HEK293 (cell line): ENCODE measurements around the gene MED13L.

Source experiments
- CTCF ChIA-PET: fragments of 350-600 bp; formaldehyde crosslinking; extraction: SDS; loops from one replicate; lab custom pipeline; 2021; ENCODE audit warnings: antibody characterized with exemption; lab: Yijun Ruan, JAX
- POLR2A ChIA-PET: fragments of 300-600 bp; formaldehyde crosslinking; extraction: SDS; loops from one replicate; lab custom pipeline; 2020; ENCODE audit warnings: antibody characterized with exemption, inconsistent platforms; lab: Yijun Ruan, JAX
- H3K27ac ChIP-seq: fragments of 200-500 bp; sonication (Bioruptor generic); 2 replicates; pipeline ENCODE4 v1.5.1; 2014; ENCODE audit warnings: low read depth, low read length, control low read depth, inconsistent platforms; ENCODE audit errors: extremely low read depth
- H3K36me3 ChIP-seq, 2 experiments: fragments of 200-500 bp in 1 of 2; sonication (Bioruptor generic) in 1 of 2; 1 replicate in 1 of 2; 2 replicates in 1 of 2; pipeline ENCODE4 v1.5.1; 2014 to 2017; ENCODE audit warnings: inconsistent platforms in 2 of 2, low read length in 2 of 2; ENCODE audit not compliant: control insufficient read depth in 2 of 2, insufficient read depth in 1 of 2
- H3K4me1 ChIP-seq: fragments of 200-500 bp; sonication (Bioruptor generic); 2 replicates; pipeline ENCODE4 v1.5.1; 2014; ENCODE audit warnings: mild to moderate bottlenecking, low read length, inconsistent platforms; ENCODE audit not compliant: control insufficient read depth, insufficient read depth
- H3K4me3 ChIP-seq: 2 replicates; pipeline ENCODE4 v1.5.1; 2011; ENCODE audit warnings: low read depth, mild to moderate bottlenecking, control low read depth, low read length, moderate library complexity
- H3K9me3 ChIP-seq: fragments of 200-500 bp; sonication (Bioruptor generic); 2 replicates; pipeline ENCODE4 v1.5.1; 2014; ENCODE audit warnings: low read depth, low read length, inconsistent platforms; ENCODE audit not compliant: control insufficient read depth, insufficient read depth
- EGR2 ChIP-seq: fragments of 450-650 bp; formaldehyde crosslinking; IDR thresholded peaks from 2 replicates; pipeline ENCODE4 v1.5.1; 2016; ENCODE audit warnings: low read depth, missing biosample characterization, missing genetic modification characterization
- KLF8 ChIP-seq: fragments of 450-650 bp; formaldehyde crosslinking; IDR thresholded peaks from 2 replicates; pipeline ENCODE4 v1.5.1; 2016; ENCODE audit warnings: missing biosample characterization, missing genetic modification characterization
- REPIN1 ChIP-seq: fragments of 450-650 bp; formaldehyde crosslinking; IDR thresholded peaks from 2 replicates; pipeline ENCODE4 v1.5.1; 2017; ENCODE audit warnings: missing biosample characterization, missing genetic modification characterization, low read depth
- SP7 ChIP-seq: fragments of 450-650 bp; formaldehyde crosslinking; IDR thresholded peaks from 2 replicates; pipeline ENCODE4 v1.5.1; 2016; ENCODE audit warnings: missing biosample characterization, missing genetic modification characterization
- ZFP41 ChIP-seq: fragments of 450-650 bp; formaldehyde crosslinking; IDR thresholded peaks from 2 replicates; pipeline ENCODE4 v1.5.1; 2016; ENCODE audit warnings: missing biosample characterization, missing genetic modification characterization, borderline replicate concordance
- ZNF132 ChIP-seq: fragments of 450-650 bp; formaldehyde crosslinking; IDR thresholded peaks from 2 replicates; pipeline ENCODE4 v1.5.1; 2017; ENCODE audit warnings: missing biosample characterization, missing genetic modification characterization, borderline replicate concordance
- ZNF140 ChIP-seq: fragments of 450-650 bp; formaldehyde crosslinking; IDR thresholded peaks from 2 replicates; pipeline ENCODE4 v1.5.1; 2016; ENCODE audit warnings: missing biosample characterization, missing genetic modification characterization
- ZNF184 ChIP-seq: fragments of 450-650 bp; IDR thresholded peaks from 2 replicates; pipeline ENCODE4 v1.5.1; 2018; ENCODE audit warnings: missing biosample characterization, mild to moderate bottlenecking, missing genetic modification characterization
- ZNF221 ChIP-seq: fragments of 450-650 bp; formaldehyde crosslinking; IDR thresholded peaks from 2 replicates; pipeline ENCODE4 v1.5.1; 2017; ENCODE audit warnings: missing biosample characterization, missing genetic modification characterization, borderline replicate concordance
- ZNF24 ChIP-seq: fragments of 450-650 bp; formaldehyde crosslinking; IDR thresholded peaks from 2 replicates; pipeline ENCODE4 v1.5.1; 2016; ENCODE audit warnings: missing biosample characterization, missing genetic modification characterization
- ZNF280D ChIP-seq: fragments of 450-650 bp; formaldehyde crosslinking; IDR thresholded peaks from 2 replicates; pipeline ENCODE4 v1.5.1; 2016; ENCODE audit warnings: missing biosample characterization, missing genetic modification characterization
- ZNF37A ChIP-seq: fragments of 450-650 bp; IDR thresholded peaks from 2 replicates; pipeline ENCODE4 v1.5.1; 2018; ENCODE audit warnings: missing biosample characterization, missing genetic modification characterization
- ZNF426 ChIP-seq: fragments of 450-650 bp; formaldehyde crosslinking; IDR thresholded peaks from 2 replicates; pipeline ENCODE4 v1.5.1; 2017; ENCODE audit warnings: missing biosample characterization, missing genetic modification characterization, mild to moderate bottlenecking, inconsistent platforms, moderate library complexity
- ZNF449 ChIP-seq: fragments of 450-650 bp; formaldehyde crosslinking; IDR thresholded peaks from 2 replicates; pipeline ENCODE4 v1.5.1; 2017; ENCODE audit warnings: missing biosample characterization, mild to moderate bottlenecking, missing genetic modification characterization, moderate library complexity
- ZNF521 ChIP-seq: fragments of 450-650 bp; formaldehyde crosslinking; IDR thresholded peaks from 2 replicates; pipeline ENCODE4 v1.5.1; 2017; ENCODE audit warnings: missing biosample characterization, mild to moderate bottlenecking, missing genetic modification characterization
- ZNF580 ChIP-seq: fragments of 450-650 bp; formaldehyde crosslinking; IDR thresholded peaks from 2 replicates; pipeline ENCODE4 v1.5.1; 2016; ENCODE audit warnings: missing biosample characterization, missing genetic modification characterization
- ZNF626 ChIP-seq: fragments of 450-650 bp; sonication (Bioruptor Pico); formaldehyde crosslinking; IDR thresholded peaks from 2 replicates; pipeline ENCODE4 v1.5.1; 2018; ENCODE audit warnings: missing biosample characterization, missing genetic modification characterization, inconsistent platforms
- ZNF843 ChIP-seq: fragments of 450-650 bp; formaldehyde crosslinking; IDR thresholded peaks from 2 replicates; pipeline ENCODE4 v1.5.1; 2016; ENCODE audit warnings: missing biosample characterization, missing genetic modification characterization
- TF ChIP-seq, protein P1 (sequence below): fragments of 450-650 bp; formaldehyde crosslinking; IDR thresholded peaks from 2 replicates; pipeline ENCODE4 v1.5.1; 2016; ENCODE audit warnings: missing biosample characterization, missing genetic modification characterization
- TF ChIP-seq, protein P2 (sequence below): fragments of 450-650 bp; formaldehyde crosslinking; IDR thresholded peaks from 2 replicates; pipeline ENCODE4 v1.5.1; 2017; ENCODE audit warnings: missing biosample characterization, missing genetic modification characterization
- TF ChIP-seq, protein P3 (sequence below): fragments of 450-650 bp; formaldehyde crosslinking; IDR thresholded peaks from 2 replicates; pipeline ENCODE4 v1.5.1; 2016; ENCODE audit warnings: missing biosample characterization, missing genetic modification characterization
- TF ChIP-seq, protein P4 (sequence below): fragments of 450-650 bp; formaldehyde crosslinking; IDR thresholded peaks from 2 replicates; pipeline ENCODE4 v1.5.1; 2016; ENCODE audit warnings: missing biosample characterization, missing genetic modification characterization

Gene MED13L

GRCh38 chr12:115953031-115953430 is 324.5 kb downstream of the MED13L start:
- H3K9me3 ChIP-seq, result no peaks in the 10 kb centered on the region
- H3K4me3 ChIP-seq, result no peak overlapping the region
- H3K27ac ChIP-seq, result no peak overlapping the region
- TF ChIP-seq, protein P1, sequence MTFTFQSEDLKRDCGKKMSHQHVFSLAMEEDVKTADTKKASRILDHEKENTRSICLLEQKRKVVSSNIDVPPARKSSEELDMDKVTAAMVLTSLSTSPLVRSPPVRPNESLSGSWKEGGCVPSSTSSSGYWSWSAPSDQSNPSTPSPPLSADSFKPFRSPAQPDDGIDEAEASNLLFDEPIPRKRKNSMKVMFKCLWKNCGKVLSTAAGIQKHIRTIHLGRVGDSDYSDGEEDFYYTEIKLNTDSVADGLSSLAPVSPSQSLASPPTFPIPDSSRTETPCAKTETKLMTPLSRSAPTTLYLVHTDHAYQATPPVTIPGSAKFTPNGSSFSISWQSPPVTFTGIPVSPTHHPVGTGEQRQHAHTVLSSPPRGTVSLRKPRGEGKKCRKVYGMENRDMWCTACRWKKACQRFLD, result no peak
- TF ChIP-seq ZNF521 (tag by site-specific recombination), result no peak
- TF ChIP-seq, protein P2, sequence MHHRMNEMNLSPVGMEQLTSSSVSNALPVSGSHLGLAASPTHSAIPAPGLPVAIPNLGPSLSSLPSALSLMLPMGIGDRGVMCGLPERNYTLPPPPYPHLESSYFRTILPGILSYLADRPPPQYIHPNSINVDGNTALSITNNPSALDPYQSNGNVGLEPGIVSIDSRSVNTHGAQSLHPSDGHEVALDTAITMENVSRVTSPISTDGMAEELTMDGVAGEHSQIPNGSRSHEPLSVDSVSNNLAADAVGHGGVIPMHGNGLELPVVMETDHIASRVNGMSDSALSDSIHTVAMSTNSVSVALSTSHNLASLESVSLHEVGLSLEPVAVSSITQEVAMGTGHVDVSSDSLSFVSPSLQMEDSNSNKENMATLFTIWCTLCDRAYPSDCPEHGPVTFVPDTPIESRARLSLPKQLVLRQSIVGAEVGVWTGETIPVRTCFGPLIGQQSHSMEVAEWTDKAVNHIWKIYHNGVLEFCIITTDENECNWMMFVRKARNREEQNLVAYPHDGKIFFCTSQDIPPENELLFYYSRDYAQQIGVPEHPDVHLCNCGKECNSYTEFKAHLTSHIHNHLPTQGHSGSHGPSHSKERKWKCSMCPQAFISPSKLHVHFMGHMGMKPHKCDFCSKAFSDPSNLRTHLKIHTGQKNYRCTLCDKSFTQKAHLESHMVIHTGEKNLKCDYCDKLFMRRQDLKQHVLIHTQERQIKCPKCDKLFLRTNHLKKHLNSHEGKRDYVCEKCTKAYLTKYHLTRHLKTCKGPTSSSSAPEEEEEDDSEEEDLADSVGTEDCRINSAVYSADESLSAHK (tag by site-specific recombination), result no peak
- TF ChIP-seq ZNF280D (tag by site-specific recombination), result no peak
- no peak for TF ChIP-seq SP7
- no peak for TF ChIP-seq ZNF140
- TF ChIP-seq ZNF426 (tag by site-specific recombination), result no peak
- TF ChIP-seq REPIN1 (tag by site-specific recombination), result no peak
- TF ChIP-seq ZNF24 (tag by site-specific recombination), result no peak
- TF ChIP-seq KLF8 (tag by site-specific recombination), result no peak
- no peak for TF ChIP-seq ZNF843 (tag by site-specific recombination)
- no peak for TF ChIP-seq ZNF184
- TF ChIP-seq ZNF132, result no peak
- TF ChIP-seq ZNF626 (tag by site-specific recombination), result no peak
- TF ChIP-seq, protein P3, sequence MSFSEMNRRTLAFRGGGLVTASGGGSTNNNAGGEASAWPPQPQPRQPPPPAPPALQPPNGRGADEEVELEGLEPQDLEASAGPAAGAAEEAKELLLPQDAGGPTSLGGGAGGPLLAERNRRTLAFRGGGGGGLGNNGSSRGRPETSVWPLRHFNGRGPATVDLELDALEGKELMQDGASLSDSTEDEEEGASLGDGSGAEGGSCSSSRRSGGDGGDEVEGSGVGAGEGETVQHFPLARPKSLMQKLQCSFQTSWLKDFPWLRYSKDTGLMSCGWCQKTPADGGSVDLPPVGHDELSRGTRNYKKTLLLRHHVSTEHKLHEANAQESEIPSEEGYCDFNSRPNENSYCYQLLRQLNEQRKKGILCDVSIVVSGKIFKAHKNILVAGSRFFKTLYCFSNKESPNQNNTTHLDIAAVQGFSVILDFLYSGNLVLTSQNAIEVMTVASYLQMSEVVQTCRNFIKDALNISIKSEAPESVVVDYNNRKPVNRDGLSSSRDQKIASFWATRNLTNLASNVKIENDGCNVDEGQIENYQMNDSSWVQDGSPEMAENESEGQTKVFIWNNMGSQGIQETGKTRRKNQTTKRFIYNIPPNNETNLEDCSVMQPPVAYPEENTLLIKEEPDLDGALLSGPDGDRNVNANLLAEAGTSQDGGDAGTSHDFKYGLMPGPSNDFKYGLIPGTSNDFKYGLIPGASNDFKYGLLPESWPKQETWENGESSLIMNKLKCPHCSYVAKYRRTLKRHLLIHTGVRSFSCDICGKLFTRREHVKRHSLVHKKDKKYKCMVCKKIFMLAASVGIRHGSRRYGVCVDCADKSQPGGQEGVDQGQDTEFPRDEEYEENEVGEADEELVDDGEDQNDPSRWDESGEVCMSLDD (tag by site-specific recombination), result no peak
- no peak for TF ChIP-seq ZNF37A
- TF ChIP-seq EGR2, result no peak
- H3K4me1 ChIP-seq, result no peaks in the 10 kb centered on the region
- ChIA-PET CTCF (interaction anchor here (0.9 kb wide), 1 partner anchor 735 kb away, joined by 3 read pairs; no protein-coding TSS in a partner anchor), POLR2A (no interaction called here)
- peaks cover 0 to 6% of the 10 kb centered on the region in 2 experiments; a peak in 1 of 3 replicates for H3K36me3 ChIP-seq

DNA sequence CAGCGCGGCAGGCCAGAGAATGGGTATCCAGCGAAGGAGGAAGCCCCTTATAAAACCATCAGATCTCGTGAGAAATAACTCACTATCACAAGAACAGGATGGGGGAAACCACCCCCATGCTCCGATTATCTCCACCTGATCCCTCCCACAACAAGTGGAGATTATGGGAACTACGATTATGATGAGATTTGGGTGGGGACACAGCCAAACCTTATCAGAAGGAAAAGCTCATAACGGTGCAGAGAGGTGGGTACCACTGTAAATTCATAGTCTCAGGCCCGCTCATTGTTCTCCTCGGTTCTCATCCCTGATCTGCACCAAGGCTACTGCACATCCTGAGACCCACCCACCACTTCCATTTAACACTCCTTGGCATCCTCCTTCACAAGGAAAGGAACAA is 326.5 kb downstream of the MED13L start:
- Histone ChIP-seq H3K9me3 (no peaks in the 10 kb centered on the region), H3K36me3 (no peaks in the 10 kb centered on the region), H3K4me1 (no peaks in the 10 kb centered on the region), H3K4me3 (no peak overlapping the region), H3K27ac (no peak overlapping the region)
- TF ChIP-seq ZNF449 (tag by site-specific recombination) (no peak), ZNF580 (no peak), ZNF221 (tag by site-specific recombination) (no peak), ZFP41 (tag by site-specific recombination) (no peak)
- TF ChIP-seq, protein P4, sequence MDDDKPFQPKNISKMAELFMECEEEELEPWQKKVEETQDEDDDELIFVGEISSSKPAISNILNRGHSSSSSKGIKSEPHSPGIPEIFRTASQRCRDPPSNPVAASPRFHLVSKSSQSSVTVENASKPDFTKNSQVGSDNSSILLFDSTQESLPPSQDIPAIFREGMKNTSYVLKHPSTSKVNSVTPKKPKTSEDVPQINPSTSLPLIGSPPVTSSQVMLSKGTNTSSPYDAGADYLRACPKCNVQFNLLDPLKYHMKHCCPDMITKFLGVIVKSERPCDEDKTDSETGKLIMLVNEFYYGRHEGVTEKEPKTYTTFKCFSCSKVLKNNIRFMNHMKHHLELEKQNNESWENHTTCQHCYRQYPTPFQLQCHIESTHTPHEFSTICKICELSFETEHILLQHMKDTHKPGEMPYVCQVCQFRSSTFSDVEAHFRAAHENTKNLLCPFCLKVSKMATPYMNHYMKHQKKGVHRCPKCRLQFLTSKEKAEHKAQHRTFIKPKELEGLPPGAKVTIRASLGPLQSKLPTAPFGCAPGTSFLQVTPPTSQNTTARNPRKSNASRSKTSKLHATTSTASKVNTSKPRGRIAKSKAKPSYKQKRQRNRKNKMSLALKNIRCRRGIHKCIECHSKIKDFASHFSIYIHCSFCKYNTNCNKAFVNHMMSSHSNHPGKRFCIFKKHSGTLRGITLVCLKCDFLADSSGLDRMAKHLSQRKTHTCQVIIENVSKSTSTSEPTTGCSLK (tag by site-specific recombination), result no peak
- CTCF ChIA-PET, result no interaction called here
- POLR2A ChIA-PET, result no interaction called here
